ENCODE measurements around the gene GMPPA. TPM values are rescaled to one million over a fixed set of nuclear protein-coding genes. Genes with fewer than 3 reads are reported as not detected.

GMPPA gene
- 26.9 TPM for polyA plus RNA-seq (ENCODE audit: insufficient read length)

DNA sequence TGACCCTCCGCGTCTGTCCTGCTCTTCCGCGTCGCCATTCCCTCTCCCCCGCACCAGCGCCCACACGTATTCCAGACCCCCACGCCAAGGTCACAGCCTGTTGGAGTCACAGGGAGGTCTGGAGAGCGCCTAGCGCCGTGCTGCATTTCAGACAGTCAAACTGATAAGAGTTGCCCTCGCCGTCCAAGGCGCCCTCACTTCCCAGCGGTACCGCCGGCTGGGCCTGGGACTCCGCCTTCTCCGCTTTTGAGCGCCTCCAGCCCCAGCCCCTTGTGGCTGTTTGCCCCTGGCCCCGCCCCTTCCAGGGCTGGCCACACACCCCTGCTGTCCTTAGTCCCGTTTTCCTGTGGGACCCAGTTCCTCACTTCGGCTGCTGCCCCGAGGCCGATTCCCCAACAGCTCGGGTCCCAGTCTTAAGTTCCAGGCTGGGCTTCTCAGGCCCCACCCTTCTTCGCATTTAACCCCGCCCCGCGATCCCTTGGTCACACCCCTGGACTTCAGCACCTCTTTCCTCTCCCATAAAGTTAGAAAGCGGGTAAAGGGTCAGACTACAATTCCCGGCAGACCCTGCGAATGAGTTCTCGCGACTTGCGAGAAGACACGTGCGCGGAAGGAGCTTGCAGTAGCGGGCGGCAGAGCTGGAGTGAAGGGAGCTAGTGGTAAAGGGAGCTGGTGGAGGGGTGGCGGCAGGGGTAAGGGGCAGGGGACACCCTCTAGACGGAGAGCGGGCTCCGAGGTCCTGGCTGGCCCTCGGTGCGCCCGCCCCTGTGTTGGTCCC, at the start of gene GMPPA:
Gene GMPPA (plus strand): TSS at position 612 of the 778 bp plus-strand sequence. CDS start 1,085 bp downstream, outside the sequence.
- DNase-seq, result peak; percentile 98

DNA sequence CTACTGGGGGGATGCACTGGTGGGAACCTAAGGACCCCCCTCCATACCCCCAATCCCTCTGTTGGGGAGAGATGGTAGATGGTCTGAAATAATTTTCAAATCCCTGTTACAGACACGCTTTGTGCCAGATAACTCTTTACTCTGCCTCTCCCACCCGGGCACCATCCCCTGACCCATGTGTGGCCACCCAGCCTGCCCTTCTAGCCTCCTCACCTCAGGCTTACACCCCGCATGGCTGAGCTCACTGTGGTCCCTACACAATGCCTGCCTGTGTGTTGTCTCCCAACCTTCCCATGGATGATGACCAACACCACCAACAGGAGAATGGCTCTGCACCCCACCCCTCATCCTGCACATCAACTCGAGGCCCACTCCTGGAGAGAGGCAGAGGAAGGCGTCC, 49.1 kb upstream of the GMPPA start:
- DNase-seq, result no peak

DNA sequence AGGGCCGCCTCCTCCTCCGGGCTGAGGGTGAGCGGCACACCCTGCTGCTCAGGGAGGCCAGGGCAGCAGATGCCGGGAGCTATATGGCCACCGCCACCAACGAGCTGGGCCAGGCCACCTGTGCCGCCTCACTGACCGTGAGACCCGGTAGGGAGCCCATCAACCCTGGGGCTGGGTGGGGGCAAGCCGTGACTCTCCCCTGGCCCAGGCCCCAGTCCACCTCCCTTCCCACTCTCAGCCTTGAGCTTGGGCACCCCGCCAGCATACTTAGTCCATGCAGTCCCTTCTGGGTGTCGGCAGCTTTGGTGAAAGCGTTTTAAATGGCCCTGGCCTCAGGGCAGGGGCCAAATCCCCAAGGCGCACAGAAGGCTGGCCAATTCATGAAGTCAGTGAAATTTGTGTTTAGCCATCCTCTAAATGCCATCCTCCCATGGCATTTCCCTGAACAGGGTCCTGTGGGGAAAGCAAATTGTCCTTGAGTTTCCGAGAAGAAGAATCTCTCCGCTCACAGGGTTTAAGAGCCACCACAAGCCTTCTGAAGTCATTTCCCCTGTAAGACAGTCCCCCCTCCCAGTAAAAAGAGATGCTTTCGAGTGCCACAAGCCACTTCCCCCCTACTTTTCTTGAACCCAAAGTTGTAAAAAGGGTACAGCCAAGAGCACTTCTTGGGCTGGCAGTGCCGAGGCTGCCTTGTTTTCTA, 46.9 kb upstream of the GMPPA start:
- no peak for DNase-seq

DNA sequence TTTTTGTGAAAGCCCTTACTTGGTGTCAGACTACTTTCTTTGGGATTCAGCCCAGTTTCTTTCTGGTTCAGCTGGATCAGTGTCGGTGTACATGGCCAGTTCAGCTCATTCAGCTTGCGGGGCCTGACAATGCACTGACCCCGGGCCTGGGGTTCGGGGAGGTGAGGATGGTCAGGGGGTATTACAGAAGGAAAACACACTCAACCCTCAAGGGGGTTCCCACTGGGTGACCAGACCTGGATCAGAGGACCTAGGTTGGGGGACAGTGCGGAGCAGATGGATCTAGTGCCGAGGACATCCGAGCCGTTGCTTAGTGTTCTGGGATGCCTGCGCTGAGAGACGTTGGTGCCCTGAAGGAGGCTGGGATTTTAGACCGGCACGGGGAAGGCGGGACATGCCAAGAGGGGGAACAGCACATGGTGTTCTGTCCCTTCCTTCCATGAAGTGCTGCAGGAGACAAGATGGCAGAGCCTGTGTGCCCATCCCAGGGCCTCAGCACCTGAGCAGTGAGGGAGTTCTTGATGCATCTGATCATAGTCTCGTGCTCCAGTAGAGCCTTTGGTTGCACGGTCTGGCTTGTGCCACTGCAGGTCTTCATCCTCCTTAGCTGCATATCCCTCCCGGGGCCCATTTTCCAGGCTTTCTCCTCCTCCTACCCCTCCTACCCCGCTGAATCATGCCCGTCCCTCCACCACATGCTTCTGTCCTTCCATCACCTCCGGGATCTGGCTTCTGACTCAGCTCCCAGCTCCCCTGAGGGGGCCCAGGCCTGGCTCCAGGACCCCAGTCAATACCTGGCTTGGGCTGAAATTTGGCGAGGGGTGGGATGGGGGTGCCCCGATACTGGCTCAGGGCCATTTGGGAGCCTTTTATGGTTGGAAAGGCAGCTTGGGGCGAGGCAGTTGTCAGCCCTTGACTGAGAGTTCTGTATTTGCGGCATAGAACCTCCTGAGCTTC, 46.1 kb upstream of the GMPPA start:
- no peak for DNase-seq

DNA sequence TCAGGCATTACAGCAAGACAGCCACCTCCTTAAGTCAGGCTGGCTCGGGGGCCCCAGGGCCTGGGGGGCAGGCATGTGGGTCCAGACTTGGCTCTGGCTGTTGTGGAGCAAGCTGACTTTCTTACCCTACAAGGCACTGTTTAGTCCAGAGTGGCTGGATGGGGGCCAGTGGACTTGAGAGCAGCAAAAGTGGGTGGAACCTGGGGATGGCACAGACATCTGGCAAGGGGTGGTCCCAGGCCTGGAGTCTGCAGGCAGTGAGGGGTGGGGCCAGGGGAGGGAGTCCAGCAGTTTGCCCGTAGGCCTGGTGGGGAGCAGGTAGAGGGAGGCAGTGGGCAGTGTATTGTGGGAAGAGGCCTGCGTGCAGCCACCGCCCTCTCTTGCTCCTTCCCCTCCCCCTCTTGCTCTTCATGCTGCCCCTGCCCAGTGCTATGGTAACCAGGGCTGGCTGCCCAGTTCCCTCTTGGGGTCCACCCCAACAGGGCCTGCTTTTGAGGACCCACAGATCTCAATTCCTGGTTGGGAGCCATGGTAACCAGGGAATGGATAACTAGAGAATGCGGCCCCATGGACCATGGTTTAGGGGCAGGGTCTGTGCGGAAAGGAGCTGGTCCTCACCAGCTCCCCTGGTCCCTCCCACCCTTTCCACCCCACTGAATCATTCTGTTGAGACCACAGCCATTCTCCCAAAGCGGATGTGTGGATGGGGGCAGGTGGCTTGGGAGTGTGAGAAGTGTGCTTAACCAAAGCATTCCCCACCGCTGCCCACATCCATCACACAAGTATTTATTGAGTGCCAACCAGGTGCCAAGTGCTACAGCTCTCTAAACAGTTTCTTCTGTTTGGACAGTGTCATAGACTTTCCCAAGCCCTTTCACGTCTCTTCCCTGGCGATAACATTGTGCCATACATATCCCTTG, 44.8 kb upstream of the GMPPA start:
- DNase-seq, result no peak

DNA sequence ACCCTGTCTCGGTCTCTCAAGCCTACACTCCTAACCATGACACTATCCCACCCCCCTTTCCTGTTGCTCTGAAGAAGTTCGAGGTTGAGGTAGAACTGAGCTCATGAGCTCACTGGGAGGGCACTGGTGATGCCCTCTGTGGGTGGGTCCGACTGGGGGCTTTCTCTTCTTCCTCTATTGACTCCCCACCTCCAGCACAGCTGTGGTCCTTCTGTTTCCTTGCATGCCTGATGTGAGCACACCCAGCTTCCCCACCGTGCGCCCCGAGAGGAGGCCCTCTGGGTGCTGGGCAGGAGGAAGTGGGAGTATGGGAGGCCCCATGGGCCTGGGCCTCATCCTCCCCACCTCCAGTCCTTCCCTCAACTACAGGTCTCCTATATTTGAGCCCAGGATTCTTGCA, 43.1 kb upstream of the GMPPA start:
- DNase-seq, result no peak

DNA sequence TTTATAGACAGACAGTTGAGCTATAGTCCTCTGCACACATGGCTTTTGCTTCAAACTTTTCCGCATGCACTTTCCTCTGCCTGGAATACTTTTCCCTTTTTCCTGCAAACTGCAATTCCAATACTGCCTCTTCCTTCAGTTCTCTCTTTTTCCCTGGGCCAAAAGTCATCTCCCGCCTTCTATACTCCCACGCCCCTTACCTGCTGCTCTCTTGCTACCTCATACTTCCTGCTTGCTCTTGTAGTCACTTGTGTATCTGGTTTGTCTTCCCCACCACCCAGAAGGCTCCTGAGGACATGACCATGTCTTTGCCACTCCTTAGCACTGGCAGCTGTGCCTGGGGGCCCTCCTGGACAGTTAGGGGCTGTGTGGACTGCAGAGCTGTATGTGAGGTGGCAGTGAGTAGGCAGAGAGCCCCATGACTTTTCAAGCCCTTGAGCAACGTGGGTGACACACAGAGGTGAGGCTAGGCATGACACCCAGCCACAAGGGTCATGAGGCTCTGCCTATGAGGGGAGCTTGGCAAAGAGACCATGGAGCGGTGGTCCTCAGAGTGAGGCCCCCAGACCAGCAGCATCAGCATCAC, 40.8 kb upstream of the GMPPA start:
- DNase-seq, result no peak

DNA sequence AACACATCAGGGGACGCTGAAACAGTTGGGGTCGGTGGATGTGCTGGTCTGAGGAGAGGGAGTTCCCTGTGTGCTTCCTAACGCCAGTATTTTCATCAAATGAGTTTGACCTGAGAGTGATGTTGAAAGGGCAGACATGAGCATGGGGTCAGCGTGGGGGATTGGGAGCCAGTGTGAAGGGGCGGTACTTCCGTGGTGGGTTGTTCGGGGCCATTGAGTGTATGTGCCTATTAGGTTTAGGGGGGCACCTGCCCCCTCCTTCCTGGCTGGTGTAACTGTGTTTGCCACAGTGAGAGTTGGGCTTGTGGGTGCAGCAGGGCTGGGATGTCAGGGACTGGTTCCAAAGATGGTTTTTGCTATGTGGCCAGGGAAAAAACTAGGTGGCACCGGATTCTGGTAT, 39.7 kb upstream of the GMPPA start:
- no peak for DNase-seq

DNA sequence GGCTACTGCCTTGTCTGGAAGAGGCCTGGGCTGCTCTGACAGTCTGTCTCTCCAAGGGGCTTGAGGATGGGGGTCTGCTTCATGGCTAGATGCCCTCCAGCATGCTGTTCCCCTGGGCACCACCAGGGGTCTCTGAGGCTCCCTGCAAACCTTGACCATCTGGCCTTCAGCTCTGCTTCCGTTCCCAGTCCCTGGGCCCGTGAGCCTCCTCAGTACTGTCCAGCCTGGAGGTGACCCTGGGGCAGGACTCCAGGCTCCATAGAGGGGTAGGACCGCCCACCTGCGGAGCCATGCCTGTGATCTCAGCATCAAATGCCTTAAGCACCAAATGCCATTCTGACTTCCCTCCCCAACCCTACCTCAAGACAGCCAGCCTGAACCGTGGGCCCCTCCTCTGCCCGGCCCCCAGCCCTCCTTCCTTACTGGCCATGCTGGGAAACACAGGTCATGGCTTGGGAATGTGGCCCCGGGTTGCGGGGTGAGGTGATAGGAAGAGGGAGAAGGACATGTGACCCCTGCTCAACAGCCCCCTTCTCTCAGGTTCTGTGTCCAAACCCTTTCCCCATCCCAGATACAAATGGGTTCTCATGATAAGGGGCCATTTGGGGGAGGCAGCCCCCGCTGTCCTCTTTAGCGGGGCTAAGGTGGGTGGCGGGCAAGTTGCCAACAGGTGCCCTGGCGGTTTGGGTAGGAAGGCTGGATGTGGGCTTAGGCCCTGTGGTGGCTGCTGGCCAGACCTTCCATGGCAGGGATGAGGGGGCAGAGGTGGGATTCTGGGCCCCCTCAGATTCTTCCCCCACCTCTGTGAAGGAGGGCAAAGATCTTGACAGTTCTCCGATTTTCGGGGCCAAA, 39.0 kb upstream of the GMPPA start:
- DNase-seq, result no peak

DNA sequence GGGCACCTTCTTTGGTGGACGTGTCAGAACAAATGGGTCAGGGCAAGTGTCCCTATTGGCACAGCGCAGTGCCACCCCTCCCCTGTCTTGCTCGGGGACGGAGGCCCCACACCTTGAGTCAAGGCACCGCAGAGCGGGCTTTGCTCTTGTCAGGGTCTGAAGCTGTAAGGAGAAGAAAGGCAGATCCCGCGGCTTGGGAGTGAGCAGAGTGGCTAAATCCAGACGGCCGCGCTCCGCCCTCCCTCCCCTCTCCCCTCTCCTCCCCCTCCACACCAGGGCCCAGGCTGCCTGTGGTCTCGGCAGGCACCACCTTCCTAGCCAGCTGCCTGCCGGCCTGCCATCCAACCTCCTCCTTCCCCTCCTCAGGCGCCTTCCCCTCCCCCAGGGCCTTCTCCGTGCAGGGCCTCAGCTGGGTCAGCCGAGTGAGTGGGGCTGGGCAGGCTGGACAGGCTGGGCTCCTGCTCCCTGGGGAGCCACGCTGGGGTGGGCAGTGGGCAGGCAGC, 38.2 kb upstream of the GMPPA start:
- DNase-seq, result no peak

DNA sequence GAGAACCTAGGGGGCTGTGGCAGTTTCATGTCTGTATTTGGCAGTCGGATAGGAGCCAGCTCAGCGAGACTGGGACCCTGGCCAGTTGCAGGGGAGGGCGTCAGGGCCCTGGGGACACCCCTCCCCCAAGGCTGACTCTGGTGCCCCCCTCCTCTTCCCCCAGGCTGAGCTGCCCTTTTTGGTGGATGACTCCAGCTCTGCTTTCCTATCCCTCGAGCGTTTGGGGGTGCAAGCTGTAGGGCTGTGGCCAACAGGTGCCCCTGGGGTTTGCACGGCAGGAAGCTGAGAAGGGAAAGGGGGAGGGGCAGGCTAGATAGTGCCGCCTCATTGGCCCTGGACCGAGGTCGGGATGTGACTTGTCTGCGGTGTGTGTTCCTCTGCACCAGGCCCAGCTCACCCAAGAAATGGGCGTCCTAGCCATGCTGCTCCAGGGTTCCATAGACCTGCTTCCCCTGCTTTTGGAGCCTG, 37.6 kb upstream of the GMPPA start:
- DNase-seq, result no peak

DNA sequence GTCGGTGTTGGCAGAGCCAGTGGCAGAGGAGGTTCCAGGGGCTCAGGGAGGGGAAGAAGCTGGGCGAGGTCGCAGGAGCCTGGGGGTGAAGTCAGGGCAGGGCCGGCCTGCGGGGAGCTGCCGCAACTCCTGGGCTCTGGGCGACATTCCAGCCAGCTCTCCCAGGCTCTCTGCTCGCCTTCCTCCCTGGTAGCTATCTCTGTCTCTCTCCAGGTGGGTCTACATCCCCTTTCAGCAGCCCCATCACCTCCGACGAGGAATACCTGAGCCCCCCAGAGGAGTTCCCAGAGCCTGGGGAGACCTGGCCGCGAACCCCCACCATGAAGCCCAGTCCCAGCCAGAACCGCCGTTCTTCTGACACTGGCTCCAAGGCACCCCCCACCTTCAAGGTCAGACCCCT, 37.0 kb upstream of the GMPPA start:
- no peak for DNase-seq

DNA sequence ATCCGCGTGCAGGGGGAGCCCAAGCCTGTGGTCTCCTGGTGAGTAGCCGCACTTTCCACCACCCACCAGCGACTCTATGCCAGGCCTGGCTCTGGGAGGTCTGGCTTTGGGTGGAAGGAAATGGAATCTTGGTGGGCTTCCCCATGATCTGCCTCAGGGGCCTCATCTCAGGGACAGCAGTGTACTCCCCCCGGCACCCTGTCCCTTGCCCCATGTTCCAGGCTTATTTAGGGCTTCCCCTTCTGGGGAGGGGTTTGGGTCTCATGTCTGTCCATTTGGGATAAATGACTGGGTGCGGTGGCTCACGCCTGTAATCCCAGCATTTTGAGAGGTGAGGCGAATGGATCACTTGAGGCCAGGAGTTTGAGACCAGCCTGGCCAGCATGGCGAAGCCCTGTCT, 36.3 kb upstream of the GMPPA start:
- no peak for DNase-seq

DNA sequence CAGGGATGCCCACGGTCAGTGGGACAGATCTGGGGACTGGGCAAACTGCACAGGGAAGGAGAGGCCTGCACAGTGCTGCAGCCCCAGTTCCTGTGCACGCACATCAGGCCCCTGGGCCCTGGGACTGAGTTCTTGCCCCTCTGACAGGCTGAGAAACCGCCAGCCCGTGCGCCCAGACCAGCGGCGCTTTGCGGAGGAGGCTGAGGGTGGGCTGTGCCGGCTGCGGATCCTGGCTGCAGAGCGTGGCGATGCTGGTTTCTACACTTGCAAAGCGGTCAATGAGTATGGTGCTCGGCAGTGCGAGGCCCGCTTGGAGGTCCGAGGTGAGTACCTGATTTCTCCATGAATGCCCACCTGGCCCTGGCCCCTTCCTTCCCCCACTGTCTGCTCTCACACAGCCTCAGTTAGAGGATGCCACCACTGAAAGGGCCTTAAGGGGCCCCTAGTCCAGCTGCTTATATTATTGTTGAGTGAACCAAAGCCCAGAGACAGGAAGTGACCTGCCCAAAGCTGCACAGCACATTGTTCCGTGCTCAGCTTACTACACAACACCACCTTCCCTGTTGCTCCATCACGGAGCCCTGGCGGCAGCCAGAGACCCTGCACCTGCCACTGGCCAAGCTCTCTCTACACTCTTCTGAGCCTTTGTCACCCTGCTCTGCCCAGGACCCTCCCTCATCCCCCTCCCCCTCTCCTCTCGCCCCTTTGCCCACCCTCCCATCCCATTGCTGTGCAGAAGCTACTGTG, 34.2 kb upstream of the GMPPA start:
- no peak for DNase-seq

DNA sequence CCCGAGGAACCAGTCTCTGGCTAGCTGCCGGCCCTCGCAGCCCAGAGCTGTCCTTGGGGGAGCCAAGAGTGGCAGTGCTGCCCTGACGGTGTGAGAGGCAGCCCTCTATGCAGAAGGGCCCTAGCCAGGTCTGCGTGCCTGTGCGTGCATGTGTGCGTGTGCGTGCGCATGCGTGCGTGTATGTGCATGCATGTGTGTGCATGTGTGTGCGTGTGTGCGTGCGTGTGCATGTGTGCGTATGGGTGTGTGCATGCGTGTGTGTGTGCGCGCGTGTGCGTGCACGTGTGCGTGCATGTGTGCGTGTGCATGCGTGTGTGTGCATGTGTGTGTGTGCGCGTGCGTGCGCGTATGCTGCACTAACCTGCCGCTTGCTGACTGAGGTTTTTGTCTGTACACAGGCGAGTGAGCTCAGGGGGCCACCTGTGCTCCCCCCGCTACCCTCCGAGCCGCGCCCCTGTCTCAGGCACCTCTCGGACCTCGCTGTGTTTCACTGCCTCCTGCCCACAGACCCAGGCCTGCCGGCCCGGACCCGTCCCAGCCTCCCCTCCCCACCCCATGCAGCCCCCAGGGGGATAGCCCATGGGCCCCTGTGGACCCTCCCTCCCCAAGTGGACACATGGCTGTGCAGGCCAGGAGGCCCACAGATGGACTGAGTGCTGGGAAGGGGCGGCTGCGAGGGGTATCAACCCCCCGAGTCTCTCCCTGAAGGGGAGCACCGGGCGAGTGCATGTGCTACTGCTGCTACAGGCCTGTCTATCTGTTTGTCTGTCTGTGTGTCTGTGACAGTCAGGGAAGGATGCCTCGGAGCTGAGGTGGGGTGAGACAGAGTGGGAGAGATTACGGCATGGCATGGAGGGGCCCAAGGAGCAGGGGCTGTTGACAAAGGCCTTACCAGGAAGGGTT, 32.8 kb upstream of the GMPPA start:
- no peak for DNase-seq

DNA sequence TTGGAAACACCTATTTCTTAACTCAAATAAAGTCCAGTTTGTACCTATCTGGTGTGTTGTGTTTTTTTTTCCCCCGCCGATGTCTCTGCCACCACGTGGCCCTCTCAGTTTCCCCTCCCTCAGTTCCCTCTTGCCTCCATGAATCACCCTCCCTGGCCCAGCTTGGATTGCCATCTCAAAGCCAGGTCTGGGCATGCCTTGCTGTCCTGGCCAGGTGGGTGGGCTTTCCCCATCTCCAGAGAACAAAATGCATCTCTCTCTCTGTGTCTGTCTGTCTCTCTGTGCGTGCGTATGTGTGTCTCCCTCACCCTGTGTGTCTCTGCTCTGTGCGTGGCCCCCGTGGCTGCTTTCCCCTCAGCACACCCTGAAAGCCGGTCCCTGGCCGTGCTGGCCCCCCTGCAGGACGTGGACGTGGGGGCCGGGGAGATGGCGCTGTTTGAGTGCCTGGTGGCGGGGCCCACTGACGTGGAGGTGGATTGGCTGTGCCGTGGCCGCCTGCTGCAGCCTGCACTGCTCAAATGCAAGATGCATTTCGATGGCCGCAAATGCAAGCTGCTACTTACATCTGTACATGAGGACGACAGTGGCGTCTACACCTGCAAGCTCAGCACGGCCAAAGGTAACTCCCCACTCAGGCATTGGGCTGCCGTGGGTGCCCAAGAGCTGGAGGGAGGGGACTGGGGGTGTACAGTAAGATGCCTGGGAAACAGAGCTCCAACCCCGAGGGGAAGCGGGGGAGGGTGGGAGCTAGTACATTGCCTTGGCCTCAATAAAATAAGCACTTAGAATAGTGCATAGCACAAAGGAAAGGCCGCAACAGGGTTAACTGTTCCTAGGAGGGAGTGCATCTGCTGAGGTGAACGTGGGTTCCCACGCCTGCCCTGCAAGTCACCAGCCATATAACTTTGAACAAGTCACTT, 31.6 kb upstream of the GMPPA start:
- DNase-seq, result no peak

DNA sequence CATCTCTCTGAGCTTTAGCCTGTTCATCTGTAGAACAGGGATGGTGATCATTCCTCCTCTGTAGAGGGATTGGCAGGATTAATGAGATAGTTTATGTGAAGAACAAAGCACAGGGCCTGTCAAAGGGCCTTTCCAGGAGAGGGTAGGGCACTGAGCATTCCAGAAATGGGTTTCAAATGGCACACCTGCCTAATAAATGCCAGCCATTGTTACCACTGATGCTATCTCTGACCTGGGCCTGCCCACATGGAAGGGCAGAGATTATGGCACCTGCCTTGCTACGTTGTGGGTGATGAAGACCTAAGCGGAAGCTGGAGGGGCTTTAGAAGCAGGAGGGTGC, 31.0 kb upstream of the GMPPA start:
- DNase-seq, result no peak

Measured in hindlimb muscle (tissue), 1 donor.